Chondrocyte (in vitro differentiated cells): ENCODE measurements around the gene ACTG2. TPM values are rescaled to one million over a fixed set of nuclear protein-coding genes. Genes with fewer than 3 reads are reported as not detected.

Experiments
- DNase-seq: peaks from one replicate; pipeline ENCODE4 v3.0.0; 2021; ENCODE audit warnings: mixed read lengths, low spot score
- H3K27ac Mint-ChIP-seq: one replicate; pipeline ENCODE4 v1.8.0; 2021; ENCODE audit warnings: mild to moderate bottlenecking, moderate library complexity, mixed read lengths; ENCODE audit not compliant: unreplicated experiment
- H3K27me3 Mint-ChIP-seq: 2 replicates; pipeline ENCODE4 v1.8.0; 2021; ENCODE audit warnings: low read depth, mixed read lengths
- H3K36me3 Mint-ChIP-seq: 2 replicates; pipeline ENCODE4 v1.8.0; 2021; ENCODE audit warnings: low read depth, mixed read lengths
- H3K4me1 Mint-ChIP-seq: 2 replicates; pipeline ENCODE4 v1.8.0; 2021; ENCODE audit warnings: low read depth, mild to moderate bottlenecking, mixed read lengths
- H3K4me3 Mint-ChIP-seq: one replicate; pipeline ENCODE4 v1.8.0; 2021; ENCODE audit warnings: mild to moderate bottlenecking, moderate library complexity, mixed read lengths; ENCODE audit not compliant: unreplicated experiment
- H3K9me3 Mint-ChIP-seq: 2 replicates; pipeline ENCODE4 v1.8.0; 2021; ENCODE audit warnings: low read depth, mixed read lengths
- CTCF ChIP-seq: fragments of 200-600 bp; sonication (generic); IDR thresholded peaks from 2 replicates; pipeline ENCODE4 v1.5.0; 2021; ENCODE audit warnings: antibody characterized with exemption, mild to moderate bottlenecking, moderate library complexity
- total RNA-seq: library from RNA; stranded (reverse); gene quantifications from 3 replicates; pipeline ENCODE4 v1.2.1, GENCODE V29; 2021

The ACTG2 gene
- total RNA-seq, 1 donor from 2014 or later = 1,480 TPM

- DNase-seq = no peak
- Mint-ChIP-seq H3K36me3 (peaks cover 22% of the 10 kb centered on the region), H3K27ac (peak overlapping the region; percentile 57), H3K4me3 (no peak overlapping the region), H3K9me3 (no peaks in the 10 kb centered on the region), H3K4me1 (peaks cover 8% of the 10 kb centered on the region), H3K27me3 (no peaks in the 10 kb centered on the region)
- TF ChIP-seq CTCF = no peak
These were observed 28.8 kb downstream of the ACTG2 start for GRCh38 chr2:73921581-73921980.

GRCh38 chr2:73922681-73923080, 29.9 kb downstream of the ACTG2 start:
- no peak for DNase-seq
- H3K27me3 Mint-ChIP-seq = no peaks in the 10 kb centered on the region
- peaks cover 17% of the 10 kb centered on the region for H3K36me3 Mint-ChIP-seq
- no peak for TF ChIP-seq CTCF
- H3K4me1 Mint-ChIP-seq = peaks cover 10% of the 10 kb centered on the region
- H3K9me3 Mint-ChIP-seq = no peaks in the 10 kb centered on the region
- H3K4me3 Mint-ChIP-seq = no peak overlapping the region
- H3K27ac Mint-ChIP-seq = no peak overlapping the region

- Mint-ChIP-seq H3K27ac (no peak overlapping the region), H3K4me3 (no peak overlapping the region), H3K36me3 (peaks cover 4% of the 10 kb centered on the region), H3K27me3 (no peaks in the 10 kb centered on the region), H3K9me3 (no peaks in the 10 kb centered on the region), H3K4me1 (peaks cover 34% of the 10 kb centered on the region)
- TF ChIP-seq CTCF = no peak
- no peak for DNase-seq
These were observed 32.4 kb downstream of the ACTG2 start for GRCh38 chr2:73925033-73925704.

- peak overlapping the region; percentile 88 for H3K4me3 Mint-ChIP-seq
- TF ChIP-seq CTCF = no peak
- H3K36me3 Mint-ChIP-seq = peaks cover 3% of the 10 kb centered on the region
- H3K27me3 Mint-ChIP-seq = no peaks in the 10 kb centered on the region
- H3K4me1 Mint-ChIP-seq = peaks cover 35% of the 10 kb centered on the region
- H3K9me3 Mint-ChIP-seq = no peaks in the 10 kb centered on the region
- peak overlapping the region; percentile 62 for H3K27ac Mint-ChIP-seq
- DNase-seq = no peak
These were observed 33.2 kb downstream of the ACTG2 start for GRCh38 chr2:73925853-73926492.

GRCh38 chr2:73926493-73927327, 33.9 kb downstream of the ACTG2 start, which contains the start of gene DGUOK:
DGUOK (plus strand) TSS chr2:73926880; CDS start chr2:73926911, 31 bp downstream.
- peak; percentile 23 for TF ChIP-seq CTCF
- peaks cover 41% of the 10 kb centered on the region for H3K4me1 Mint-ChIP-seq
- H3K4me3 Mint-ChIP-seq = peak within 1 kb of the TSS; percentile 88
- DNase-seq = peak; percentile 99
- H3K27me3 Mint-ChIP-seq = no peaks in the 10 kb centered on the region
- H3K36me3 Mint-ChIP-seq = peaks cover 5% of the 10 kb centered on the region
- H3K9me3 Mint-ChIP-seq = no peaks in the 10 kb centered on the region
- peak within 1 kb of the TSS; percentile 99 for H3K27ac Mint-ChIP-seq
